Measurements from ENCODE around the gene IL17RD.
"Not testable (repeated sequence)": the region's sequence is repeated elsewhere in the genome, so short reads cannot be mapped to it uniquely, and the experiment has no call there.

Gene IL17RD

GRCh38 chr3:57093971-57094535 is 71.1 kb downstream of the IL17RD start:
- DNase-seq: no peak

GRCh38 chr3:57093489-57093888 is 71.7 kb downstream of the IL17RD start:
- no peak for DNase-seq

- DNase-seq: no peak
These were observed 73.5 kb downstream of the IL17RD start for GRCh38 chr3:57091521-57092273.

- DNase-seq: no peak
These were observed 76.1 kb downstream of the IL17RD start for GRCh38 chr3:57089043-57089442.

- DNase-seq: no peak
These were observed 76.7 kb downstream of the IL17RD start for GRCh38 chr3:57088503-57088902.

GRCh38 chr3:57087361-57088092 is 77.6 kb downstream of the IL17RD start:
- DNase-seq: no peak

- DNase-seq: peak in 19 of 56 donors; percentile 2 to 62 (median 11)
These were observed 79.0 kb downstream of the IL17RD start for GRCh38 chr3:57086201-57086600.

- DNase-seq: no peak
These were observed 79.9 kb downstream of the IL17RD start for GRCh38 chr3:57085211-57085610.

GRCh38 chr3:57083266-57083995 is 81.7 kb downstream of the IL17RD start:
- not testable (repeated sequence) for DNase-seq

GRCh38 chr3:57082481-57082880 is 82.7 kb downstream of the IL17RD start:
- DNase-seq: no peak

- DNase-seq: no peak
These were observed 84.0 kb downstream of the IL17RD start for GRCh38 chr3:57081173-57081572.

GRCh38 chr3:57080171-57080570 is 85.0 kb downstream of the IL17RD start:
- no peak for DNase-seq

GRCh38 chr3:57079474-57079831 is 85.7 kb downstream of the IL17RD start:
- DNase-seq: peak in 3 of 56 donors; percentile 42 to 51 (median 50)

GRCh38 chr3:57078635-57079473 is 86.3 kb downstream of the IL17RD start:
- DNase-seq: peak in 14 of 56 donors; percentile 7 to 58 (median 31)

GRCh38 chr3:57078344-57078634 is 86.9 kb downstream of the IL17RD start:
- peak in 24 of 56 donors; percentile 4 to 53 (median 16) for DNase-seq

GRCh38 chr3:57077630-57078343 is 87.4 kb downstream of the IL17RD start:
- DNase-seq: no peak

- DNase-seq: no peak
These were observed 88.7 kb downstream of the IL17RD start for GRCh38 chr3:57076422-57076951.

GRCh38 chr3:57074135-57074534 is 91.0 kb downstream of the IL17RD start:
- no peak for DNase-seq

- DNase-seq: no peak
These were observed 91.5 kb downstream of the IL17RD start for GRCh38 chr3:57073628-57074027.

GRCh38 chr3:57069503-57069902 is 95.7 kb downstream of the IL17RD start:
- no peak for DNase-seq
